Hepatocyte (in vitro differentiated cells): ENCODE results near the gene TEX29.

Experiments
- EZH2 ChIP-seq: fragments of 200-600 bp; sonication (generic); IDR thresholded peaks from 2 replicates; pipeline ENCODE4 v1.6.1; 2016; ENCODE audit warnings: antibody characterized with exemption, mild to moderate bottlenecking, borderline replicate concordance
- EZH2phosphoT487 ChIP-seq: fragments of 200-600 bp; sonication (generic); IDR thresholded peaks from one replicate; pipeline ENCODE4 v1.6.1; 2018; ENCODE audit warnings: antibody characterized with exemption, mild to moderate bottlenecking, low read depth, moderate library complexity; ENCODE audit not compliant: unreplicated experiment, severe bottlenecking
- TF ChIP-seq, protein P1 (sequence below): fragments of 200-600 bp; sonication (generic); IDR thresholded peaks from 2 replicates; pipeline ENCODE4 v1.5.1; 2016; ENCODE audit warnings: antibody characterized with exemption, mild to moderate bottlenecking; ENCODE audit not compliant: poor library complexity

- TF ChIP-seq, protein P1, sequence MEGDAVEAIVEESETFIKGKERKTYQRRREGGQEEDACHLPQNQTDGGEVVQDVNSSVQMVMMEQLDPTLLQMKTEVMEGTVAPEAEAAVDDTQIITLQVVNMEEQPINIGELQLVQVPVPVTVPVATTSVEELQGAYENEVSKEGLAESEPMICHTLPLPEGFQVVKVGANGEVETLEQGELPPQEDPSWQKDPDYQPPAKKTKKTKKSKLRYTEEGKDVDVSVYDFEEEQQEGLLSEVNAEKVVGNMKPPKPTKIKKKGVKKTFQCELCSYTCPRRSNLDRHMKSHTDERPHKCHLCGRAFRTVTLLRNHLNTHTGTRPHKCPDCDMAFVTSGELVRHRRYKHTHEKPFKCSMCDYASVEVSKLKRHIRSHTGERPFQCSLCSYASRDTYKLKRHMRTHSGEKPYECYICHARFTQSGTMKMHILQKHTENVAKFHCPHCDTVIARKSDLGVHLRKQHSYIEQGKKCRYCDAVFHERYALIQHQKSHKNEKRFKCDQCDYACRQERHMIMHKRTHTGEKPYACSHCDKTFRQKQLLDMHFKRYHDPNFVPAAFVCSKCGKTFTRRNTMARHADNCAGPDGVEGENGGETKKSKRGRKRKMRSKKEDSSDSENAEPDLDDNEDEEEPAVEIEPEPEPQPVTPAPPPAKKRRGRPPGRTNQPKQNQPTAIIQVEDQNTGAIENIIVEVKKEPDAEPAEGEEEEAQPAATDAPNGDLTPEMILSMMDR = no peak
- TF ChIP-seq EZH2phosphoT487 (no peak), EZH2 (no peak)
These were observed 18.3 kb upstream of the TEX29 start for GRCh38 chr13:111302045-111302726.
